ENCODE data around the gene LARP4. TPM values are rescaled to one million over a fixed set of nuclear protein-coding genes. Genes with fewer than 3 reads are reported as not detected.
"Not testable (repeated sequence)": the region's sequence is repeated elsewhere in the genome, so short reads cannot be mapped to it uniquely, and the experiment has no call there.

LARP4 gene
- total and polyA plus RNA-seq, 2 donors (not counting 1 experiment from before 2014, with no cell fraction given) = 33.9 TPM

GRCh38 chr12:50425589-50426258 lies 25.0 kb downstream of the LARP4 start:
- Histone ChIP-seq H3K36me3 (ENCODE audit: control insufficient read depth, insufficient read depth, low read length) (peaks cover 1% of the 10 kb centered on the region), H3K4me1 (ENCODE audit: control insufficient read depth, extremely low read depth, insufficient read depth, low read length) (no peaks in the 10 kb centered on the region), H3K9me3 (ENCODE audit: control insufficient read depth, insufficient read depth, low read depth, low read length) (no peaks in the 10 kb centered on the region), H3K4me3 (replicated peaks in 1 of 4; ENCODE audit: control extremely low read depth in 1 of 4, insufficient read depth in 1 of 4, low read depth in 3 of 4, low read length in 4 of 4) (no peak overlapping the region), H3K4me2 (ENCODE audit: extremely low read depth, insufficient read depth, low read length) (no peak overlapping the region), H2AFZ (ENCODE audit: low read length) (no peak overlapping the region), H4K20me1 (ENCODE audit: control insufficient read depth, extremely low read depth, insufficient read depth, low read length) (no peaks in the 10 kb centered on the region), H3K27ac (ENCODE audit: insufficient read depth, low read length) (no peak overlapping the region), H3K9ac (ENCODE audit: insufficient read depth, low read length) (no peak overlapping the region), H3K27me3 (ENCODE audit: control insufficient read depth, insufficient read depth, low read length) (no peaks in the 10 kb centered on the region), H3K79me2 (ENCODE audit: control insufficient read depth, insufficient read depth, low read length) (peaks cover 18% of the 10 kb centered on the region)
- TF ChIP-seq, protein P1, sequence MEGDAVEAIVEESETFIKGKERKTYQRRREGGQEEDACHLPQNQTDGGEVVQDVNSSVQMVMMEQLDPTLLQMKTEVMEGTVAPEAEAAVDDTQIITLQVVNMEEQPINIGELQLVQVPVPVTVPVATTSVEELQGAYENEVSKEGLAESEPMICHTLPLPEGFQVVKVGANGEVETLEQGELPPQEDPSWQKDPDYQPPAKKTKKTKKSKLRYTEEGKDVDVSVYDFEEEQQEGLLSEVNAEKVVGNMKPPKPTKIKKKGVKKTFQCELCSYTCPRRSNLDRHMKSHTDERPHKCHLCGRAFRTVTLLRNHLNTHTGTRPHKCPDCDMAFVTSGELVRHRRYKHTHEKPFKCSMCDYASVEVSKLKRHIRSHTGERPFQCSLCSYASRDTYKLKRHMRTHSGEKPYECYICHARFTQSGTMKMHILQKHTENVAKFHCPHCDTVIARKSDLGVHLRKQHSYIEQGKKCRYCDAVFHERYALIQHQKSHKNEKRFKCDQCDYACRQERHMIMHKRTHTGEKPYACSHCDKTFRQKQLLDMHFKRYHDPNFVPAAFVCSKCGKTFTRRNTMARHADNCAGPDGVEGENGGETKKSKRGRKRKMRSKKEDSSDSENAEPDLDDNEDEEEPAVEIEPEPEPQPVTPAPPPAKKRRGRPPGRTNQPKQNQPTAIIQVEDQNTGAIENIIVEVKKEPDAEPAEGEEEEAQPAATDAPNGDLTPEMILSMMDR (conservative IDR thresholded peaks at IDR 0.05 in 1 of 2, IDR thresholded peaks at IDR 0.05 in 1 of 2; ENCODE audit: low read depth in 1 of 2, low read length in 2 of 2) = no peak
- no peak for TF ChIP-seq EZH2 (IDR thresholded peaks at IDR 0.05; ENCODE audit: low read length, missing control alignments)
- no peak for DNase-seq (ENCODE audit: low read depth in 2 of 2)

GRCh38 chr12:50431656-50432055 lies 31.0 kb downstream of the LARP4 start:
- not testable (repeated sequence) for H3K9me3 ChIP-seq (ENCODE audit: control insufficient read depth, insufficient read depth, low read depth, low read length); H3K9ac ChIP-seq (ENCODE audit: insufficient read depth, low read length); H3K79me2 ChIP-seq (ENCODE audit: control insufficient read depth, insufficient read depth, low read length); DNase-seq (ENCODE audit: low read depth in 2 of 2); H3K36me3 ChIP-seq (ENCODE audit: control insufficient read depth, insufficient read depth, low read length); H3K27me3 ChIP-seq (ENCODE audit: control insufficient read depth, insufficient read depth, low read length); H3K4me3 ChIP-seq (replicated peaks in 1 of 4; ENCODE audit: control extremely low read depth in 1 of 4, insufficient read depth in 1 of 4, low read depth in 3 of 4, low read length in 4 of 4); H3K27ac ChIP-seq (ENCODE audit: insufficient read depth, low read length); H3K4me1 ChIP-seq (ENCODE audit: control insufficient read depth, extremely low read depth, insufficient read depth, low read length); H4K20me1 ChIP-seq (ENCODE audit: control insufficient read depth, extremely low read depth, insufficient read depth, low read length); H2AFZ ChIP-seq (ENCODE audit: low read length); H3K4me2 ChIP-seq (ENCODE audit: extremely low read depth, insufficient read depth, low read length)

GRCh38 chr12:50440288-50440687 lies 39.6 kb downstream of the LARP4 start:
- H3K9ac ChIP-seq (ENCODE audit: insufficient read depth, low read length) = no peak overlapping the region
- no peak overlapping the region for H3K4me3 ChIP-seq (replicated peaks in 1 of 4; ENCODE audit: control extremely low read depth in 1 of 4, insufficient read depth in 1 of 4, low read depth in 3 of 4, low read length in 4 of 4)
- H3K36me3 ChIP-seq (ENCODE audit: control insufficient read depth, insufficient read depth, low read length) = peaks cover 4% of the 10 kb centered on the region
- H3K79me2 ChIP-seq (ENCODE audit: control insufficient read depth, insufficient read depth, low read length) = no peaks in the 10 kb centered on the region
- H3K9me3 ChIP-seq (ENCODE audit: control insufficient read depth, insufficient read depth, low read depth, low read length) = no peaks in the 10 kb centered on the region
- no peak for TF ChIP-seq EZH2 (IDR thresholded peaks at IDR 0.05; ENCODE audit: low read length, missing control alignments)
- TF ChIP-seq, protein P1 (conservative IDR thresholded peaks at IDR 0.05 in 1 of 2, IDR thresholded peaks at IDR 0.05 in 1 of 2; ENCODE audit: low read depth in 1 of 2, low read length in 2 of 2) = no peak
- no peak overlapping the region for H2AFZ ChIP-seq (ENCODE audit: low read length)
- H3K27ac ChIP-seq (ENCODE audit: insufficient read depth, low read length) = no peak overlapping the region
- no peaks in the 10 kb centered on the region for H3K27me3 ChIP-seq (ENCODE audit: control insufficient read depth, insufficient read depth, low read length)
- no peaks in the 10 kb centered on the region for H3K4me1 ChIP-seq (ENCODE audit: control insufficient read depth, extremely low read depth, insufficient read depth, low read length)
- no peak for DNase-seq (ENCODE audit: low read depth in 2 of 2)
- H3K4me2 ChIP-seq (ENCODE audit: extremely low read depth, insufficient read depth, low read length) = no peak overlapping the region
- H4K20me1 ChIP-seq (ENCODE audit: control insufficient read depth, extremely low read depth, insufficient read depth, low read length) = no peaks in the 10 kb centered on the region
